GM06990 (cell line): ENCODE measurements around the gene FIBP.
A peak's percentile ranks its signal among the peaks of the same experiment; 100 is the strongest.

Source experiments
- DNase-seq: peaks from one replicate; pipeline ENCODE4 v3.0.0-alpha.2; 2011; ENCODE audit not compliant: insufficient read length; ENCODE audit errors: extremely low read depth
- H3K27me3 ChIP-seq: replicated peaks from 2 replicates; pipeline ENCODE4 v1.6.0; 2011; ENCODE audit warnings: low read length; ENCODE audit not compliant: control insufficient read depth, insufficient read depth
- H3K36me3 ChIP-seq: 2 replicates; pipeline ENCODE4 v1.5.1; 2011; ENCODE audit warnings: low read length; ENCODE audit not compliant: control insufficient read depth, insufficient read depth
- H3K4me3 ChIP-seq: replicated peaks from 2 replicates; pipeline ENCODE4 v1.5.1; 2011; ENCODE audit warnings: low read depth, mild to moderate bottlenecking, control low read depth, low read length
- TF ChIP-seq, protein P1 (sequence below): IDR thresholded peaks from 2 replicates; pipeline ENCODE4 v1.5.1; 2011; ENCODE audit warnings: low read length, control low read depth, mild to moderate bottlenecking, inconsistent platforms; ENCODE audit not compliant: insufficient read depth, poor library complexity, severe bottlenecking

The FIBP gene

DNA sequence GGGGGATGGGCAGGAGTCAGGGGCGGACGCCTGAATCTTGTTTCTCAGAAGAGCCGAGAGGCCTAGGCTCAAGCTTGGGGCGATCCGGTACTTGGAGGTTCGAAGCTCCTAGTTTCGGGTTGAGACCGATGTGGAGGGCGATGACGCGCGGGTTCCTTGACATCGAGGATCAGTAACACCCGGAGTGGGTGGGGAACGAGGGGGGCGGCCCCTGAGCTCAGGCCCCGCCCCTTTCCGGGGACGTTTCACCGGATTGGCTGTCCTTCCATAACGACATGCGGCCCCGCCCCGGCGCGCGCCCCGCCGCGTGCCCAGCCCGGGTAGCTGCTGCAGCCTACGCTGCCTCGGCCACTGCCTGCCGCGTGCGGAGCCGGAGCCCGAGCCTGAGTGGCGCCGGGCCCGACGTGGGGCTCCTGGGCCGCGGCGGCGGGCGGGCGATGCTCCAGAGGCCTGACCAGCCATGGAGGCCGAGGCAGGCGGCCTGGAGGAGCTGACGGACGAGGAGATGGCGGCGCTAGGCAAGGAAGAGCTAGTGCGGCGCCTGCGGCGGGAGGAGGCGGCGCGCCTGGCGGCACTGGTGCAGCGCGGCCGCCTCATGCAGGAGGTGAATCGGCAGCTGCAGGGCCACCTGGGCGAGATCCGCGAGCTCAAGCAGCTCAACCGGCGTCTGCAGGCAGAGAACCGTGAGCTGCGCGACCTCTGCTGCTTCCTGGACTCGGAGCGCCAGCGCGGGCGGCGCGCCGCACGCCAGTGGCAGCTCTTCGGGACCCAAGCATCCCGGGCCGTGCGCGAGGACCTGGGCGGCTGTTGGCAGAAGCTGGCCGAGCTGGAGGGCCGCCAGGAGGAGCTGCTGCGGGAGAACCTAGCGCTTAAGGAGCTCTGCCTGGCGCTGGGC, 2.3 kb upstream of the FIBP start, which contains the start of gene CCDC85B:
CCDC85B (plus strand) TSS at position 350 of the 895 bp plus-strand sequence; CDS start at position 461, 111 bp downstream.
- TF ChIP-seq, protein P1, sequence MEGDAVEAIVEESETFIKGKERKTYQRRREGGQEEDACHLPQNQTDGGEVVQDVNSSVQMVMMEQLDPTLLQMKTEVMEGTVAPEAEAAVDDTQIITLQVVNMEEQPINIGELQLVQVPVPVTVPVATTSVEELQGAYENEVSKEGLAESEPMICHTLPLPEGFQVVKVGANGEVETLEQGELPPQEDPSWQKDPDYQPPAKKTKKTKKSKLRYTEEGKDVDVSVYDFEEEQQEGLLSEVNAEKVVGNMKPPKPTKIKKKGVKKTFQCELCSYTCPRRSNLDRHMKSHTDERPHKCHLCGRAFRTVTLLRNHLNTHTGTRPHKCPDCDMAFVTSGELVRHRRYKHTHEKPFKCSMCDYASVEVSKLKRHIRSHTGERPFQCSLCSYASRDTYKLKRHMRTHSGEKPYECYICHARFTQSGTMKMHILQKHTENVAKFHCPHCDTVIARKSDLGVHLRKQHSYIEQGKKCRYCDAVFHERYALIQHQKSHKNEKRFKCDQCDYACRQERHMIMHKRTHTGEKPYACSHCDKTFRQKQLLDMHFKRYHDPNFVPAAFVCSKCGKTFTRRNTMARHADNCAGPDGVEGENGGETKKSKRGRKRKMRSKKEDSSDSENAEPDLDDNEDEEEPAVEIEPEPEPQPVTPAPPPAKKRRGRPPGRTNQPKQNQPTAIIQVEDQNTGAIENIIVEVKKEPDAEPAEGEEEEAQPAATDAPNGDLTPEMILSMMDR, result no peak

DNA sequence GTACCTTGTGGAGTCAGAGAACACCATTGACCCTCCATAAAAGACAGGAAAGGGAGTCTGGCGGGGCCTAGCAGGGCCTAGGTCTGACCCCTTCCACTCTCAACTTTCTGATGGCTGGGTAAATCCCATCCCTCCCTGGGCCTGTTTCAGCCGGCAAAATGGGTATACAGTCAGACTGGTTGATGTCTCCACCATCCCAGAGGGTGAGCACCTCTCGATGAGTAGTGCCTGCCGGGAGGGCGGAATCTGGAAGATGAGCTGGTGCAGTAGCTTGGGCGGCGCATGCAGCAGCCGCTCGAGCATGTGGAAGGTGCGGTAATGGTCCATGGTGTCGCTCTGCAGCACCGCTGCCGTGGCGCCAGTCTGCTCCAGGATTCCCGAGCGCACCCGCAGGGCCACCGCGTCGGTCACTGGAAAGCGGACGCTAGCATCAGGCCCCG, 528 bp downstream of the FIBP start:
- Histone ChIP-seq H3K36me3 (peaks cover 26% of the 10 kb centered on the region), H3K27me3 (no peaks in the 10 kb centered on the region), H3K4me3 (peak overlapping the region; percentile 96)
- TF ChIP-seq, protein P1, result no peak
- no peak for DNase-seq

More for the DNA sequence above, 2.3 kb upstream of the FIBP start, which contains the start of gene CCDC85B:
- Histone ChIP-seq H3K36me3 (peaks cover 4% of the 10 kb centered on the region; the same call in 1 of the 2 replicates), H3K27me3 (no peaks in the 10 kb centered on the region), H3K4me3 (peak within 1 kb of the TSS; percentile 96)
- peak; percentile 100 for DNase-seq

DNA sequence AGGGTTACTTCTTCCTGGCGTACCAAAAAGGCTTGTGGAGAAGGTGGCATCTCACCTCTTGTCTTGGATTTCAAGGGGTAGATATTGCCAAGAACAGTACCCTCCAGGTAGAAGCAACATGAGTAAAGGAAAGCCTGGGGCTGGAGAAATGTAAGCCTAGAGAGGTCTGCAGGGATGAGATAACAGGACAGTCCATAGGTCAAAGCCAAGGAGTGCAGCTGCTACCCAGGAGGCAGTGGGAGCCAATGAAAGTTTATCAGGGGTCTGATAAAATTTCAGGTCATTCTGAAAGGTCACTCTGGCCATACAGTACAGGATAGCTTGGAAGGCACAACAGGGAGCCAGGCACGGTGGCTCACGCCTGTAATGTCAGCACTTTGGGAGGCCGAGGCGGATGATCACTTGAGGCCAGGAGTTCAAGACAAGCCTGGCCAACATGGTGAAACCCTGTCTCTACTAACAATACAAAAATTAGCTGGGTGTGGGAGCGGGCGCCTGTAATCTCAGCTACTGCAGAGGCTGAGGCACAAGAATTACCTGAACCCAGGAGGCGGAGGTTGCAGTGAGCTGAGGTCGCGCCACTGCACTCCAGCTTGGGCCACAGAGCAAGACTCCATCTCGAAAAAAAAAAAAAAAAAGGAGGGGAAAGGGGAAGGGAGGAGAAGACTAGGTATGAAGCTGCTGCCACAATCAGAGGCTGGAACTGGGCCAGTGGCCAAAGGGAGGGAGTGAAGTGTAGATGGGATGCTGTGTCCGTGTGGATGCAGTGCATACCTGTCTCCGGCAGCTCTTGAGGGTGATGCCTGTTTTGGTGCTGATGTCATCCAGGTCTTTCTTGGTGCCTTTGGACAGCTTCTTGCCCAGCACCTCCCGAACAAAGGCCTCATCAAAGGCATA, 1.2 kb downstream of the FIBP start:
- TF ChIP-seq, protein P1, result no peak

DNA sequence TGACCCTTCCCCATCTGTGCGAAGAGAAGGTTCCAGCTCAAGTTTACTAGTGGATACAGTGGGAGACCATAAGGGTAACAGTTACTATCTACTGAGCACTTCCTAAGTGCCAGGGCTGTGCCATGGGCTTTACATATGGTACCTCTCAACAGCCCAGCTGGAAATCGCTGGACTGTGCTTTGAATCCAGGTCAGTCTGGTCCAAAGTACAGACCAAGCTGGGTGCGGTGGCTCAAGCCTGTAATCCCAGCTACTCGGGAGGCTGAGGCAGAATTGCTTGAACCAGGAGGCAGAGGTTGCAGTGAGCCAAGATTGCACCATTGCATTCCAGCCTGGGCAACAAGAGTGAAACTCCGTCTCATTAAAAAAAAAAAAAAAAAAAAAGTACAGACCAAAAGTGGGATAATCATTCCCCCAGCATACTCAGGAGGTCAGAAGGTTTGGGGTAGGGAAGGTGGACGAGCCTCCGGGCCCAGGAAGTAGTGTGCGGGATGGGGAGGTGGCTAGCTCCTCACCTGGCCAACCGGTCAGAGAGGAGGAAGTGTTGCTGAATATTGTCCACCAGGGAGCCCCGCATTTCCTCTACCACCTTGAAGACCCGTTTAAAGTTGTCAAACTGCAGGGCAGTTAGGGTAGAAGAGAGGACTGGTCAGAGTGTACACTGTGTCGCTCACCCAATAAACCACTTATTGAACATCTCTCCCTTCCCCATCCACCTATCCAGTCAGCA, 2.3 kb downstream of the FIBP start:
- no peak overlapping the region for H3K4me3 ChIP-seq
- TF ChIP-seq, protein P1, result no peak
- H3K27me3 ChIP-seq, result no peaks in the 10 kb centered on the region
- DNase-seq, result no peak
- peaks cover 30% of the 10 kb centered on the region for H3K36me3 ChIP-seq

More for the DNA sequence above, 1.2 kb downstream of the FIBP start:
- Histone ChIP-seq H3K27me3 (no peaks in the 10 kb centered on the region), H3K36me3 (peaks cover 28% of the 10 kb centered on the region), H3K4me3 (peak overlapping the region; percentile 96)
- no peak for DNase-seq

DNA sequence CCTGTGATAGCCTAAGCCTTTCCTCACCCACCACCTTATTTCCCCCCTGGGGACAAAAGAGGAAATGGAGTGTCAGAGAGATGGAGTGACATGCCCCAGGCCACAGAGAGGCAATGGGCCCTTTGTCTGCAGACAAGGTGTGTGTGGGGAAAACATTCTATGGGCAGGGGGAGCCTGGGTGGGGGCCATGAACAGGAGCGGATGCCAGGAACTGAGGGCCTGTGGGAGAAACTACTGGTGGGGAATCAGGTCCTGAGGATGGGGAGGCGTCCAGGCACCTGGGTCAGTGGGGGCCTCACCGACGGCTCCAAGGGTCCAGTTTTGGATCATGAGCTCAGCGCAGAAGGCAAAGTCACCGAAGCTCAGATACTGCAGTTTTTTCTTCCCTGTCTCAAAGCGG, 3.0 kb downstream of the FIBP start:
- TF ChIP-seq, protein P1, result no peak
- DNase-seq, result no peak
- H3K27me3 ChIP-seq, result no peaks in the 10 kb centered on the region
- no peak overlapping the region for H3K4me3 ChIP-seq
- peaks cover 30% of the 10 kb centered on the region for H3K36me3 ChIP-seq
